ENCODE measurements around the gene IL25. TPM values are rescaled to one million over a fixed set of nuclear protein-coding genes. Genes with fewer than 3 reads are reported as not detected.

Gene IL25
- total RNA-seq, 1 experiment from 2014 or later, result not detected

DNA sequence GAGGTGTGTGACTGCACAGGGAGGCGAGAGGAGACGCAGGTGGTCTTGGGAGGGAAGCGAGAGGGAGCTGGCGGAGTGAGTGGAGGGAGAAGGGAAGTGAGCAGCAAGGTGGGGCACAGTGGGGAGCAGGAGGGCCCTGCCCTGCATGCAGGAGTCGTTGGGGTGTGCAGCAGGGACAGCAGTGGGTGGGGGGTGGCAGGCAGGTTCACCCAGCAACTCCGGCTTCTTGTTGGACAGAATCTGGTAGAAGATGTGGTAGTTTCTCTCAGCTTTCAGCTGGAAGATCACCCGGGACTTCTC is 30.5 kb downstream of the IL25 start:
- no peak for ATAC-seq
- DNase-seq (ENCODE audit: low read depth, low spot score), result no peak
- ChIA-PET CTCF (no interaction called here), POLR2A (no interaction called here)
- TF ChIP-seq SIN3A (IDR thresholded peaks at IDR 0.05; ENCODE audit: borderline replicate concordance, insufficient read depth, low read depth, low read length) (no peak), POLR2AphosphoS5 (IDR thresholded peaks at IDR 0.05; ENCODE audit: low read depth, low read length) (no peak), TCF7L2 (IDR thresholded peaks at IDR 0.05; ENCODE audit: low read depth, low read length) (no peak)
- TF ChIP-seq, protein P1, sequence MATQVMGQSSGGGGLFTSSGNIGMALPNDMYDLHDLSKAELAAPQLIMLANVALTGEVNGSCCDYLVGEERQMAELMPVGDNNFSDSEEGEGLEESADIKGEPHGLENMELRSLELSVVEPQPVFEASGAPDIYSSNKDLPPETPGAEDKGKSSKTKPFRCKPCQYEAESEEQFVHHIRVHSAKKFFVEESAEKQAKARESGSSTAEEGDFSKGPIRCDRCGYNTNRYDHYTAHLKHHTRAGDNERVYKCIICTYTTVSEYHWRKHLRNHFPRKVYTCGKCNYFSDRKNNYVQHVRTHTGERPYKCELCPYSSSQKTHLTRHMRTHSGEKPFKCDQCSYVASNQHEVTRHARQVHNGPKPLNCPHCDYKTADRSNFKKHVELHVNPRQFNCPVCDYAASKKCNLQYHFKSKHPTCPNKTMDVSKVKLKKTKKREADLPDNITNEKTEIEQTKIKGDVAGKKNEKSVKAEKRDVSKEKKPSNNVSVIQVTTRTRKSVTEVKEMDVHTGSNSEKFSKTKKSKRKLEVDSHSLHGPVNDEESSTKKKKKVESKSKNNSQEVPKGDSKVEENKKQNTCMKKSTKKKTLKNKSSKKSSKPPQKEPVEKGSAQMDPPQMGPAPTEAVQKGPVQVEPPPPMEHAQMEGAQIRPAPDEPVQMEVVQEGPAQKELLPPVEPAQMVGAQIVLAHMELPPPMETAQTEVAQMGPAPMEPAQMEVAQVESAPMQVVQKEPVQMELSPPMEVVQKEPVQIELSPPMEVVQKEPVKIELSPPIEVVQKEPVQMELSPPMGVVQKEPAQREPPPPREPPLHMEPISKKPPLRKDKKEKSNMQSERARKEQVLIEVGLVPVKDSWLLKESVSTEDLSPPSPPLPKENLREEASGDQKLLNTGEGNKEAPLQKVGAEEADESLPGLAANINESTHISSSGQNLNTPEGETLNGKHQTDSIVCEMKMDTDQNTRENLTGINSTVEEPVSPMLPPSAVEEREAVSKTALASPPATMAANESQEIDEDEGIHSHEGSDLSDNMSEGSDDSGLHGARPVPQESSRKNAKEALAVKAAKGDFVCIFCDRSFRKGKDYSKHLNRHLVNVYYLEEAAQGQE (IDR thresholded peaks at IDR 0.05; ENCODE audit: insufficient read depth in 1 of 2, low read depth in 2 of 2, low read length in 1 of 2), result no peak
- TF ChIP-seq, protein P2, sequence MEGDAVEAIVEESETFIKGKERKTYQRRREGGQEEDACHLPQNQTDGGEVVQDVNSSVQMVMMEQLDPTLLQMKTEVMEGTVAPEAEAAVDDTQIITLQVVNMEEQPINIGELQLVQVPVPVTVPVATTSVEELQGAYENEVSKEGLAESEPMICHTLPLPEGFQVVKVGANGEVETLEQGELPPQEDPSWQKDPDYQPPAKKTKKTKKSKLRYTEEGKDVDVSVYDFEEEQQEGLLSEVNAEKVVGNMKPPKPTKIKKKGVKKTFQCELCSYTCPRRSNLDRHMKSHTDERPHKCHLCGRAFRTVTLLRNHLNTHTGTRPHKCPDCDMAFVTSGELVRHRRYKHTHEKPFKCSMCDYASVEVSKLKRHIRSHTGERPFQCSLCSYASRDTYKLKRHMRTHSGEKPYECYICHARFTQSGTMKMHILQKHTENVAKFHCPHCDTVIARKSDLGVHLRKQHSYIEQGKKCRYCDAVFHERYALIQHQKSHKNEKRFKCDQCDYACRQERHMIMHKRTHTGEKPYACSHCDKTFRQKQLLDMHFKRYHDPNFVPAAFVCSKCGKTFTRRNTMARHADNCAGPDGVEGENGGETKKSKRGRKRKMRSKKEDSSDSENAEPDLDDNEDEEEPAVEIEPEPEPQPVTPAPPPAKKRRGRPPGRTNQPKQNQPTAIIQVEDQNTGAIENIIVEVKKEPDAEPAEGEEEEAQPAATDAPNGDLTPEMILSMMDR (IDR thresholded peaks at IDR 0.05), result no peak
- no TSS peak for BruUV-seq (replicated peaks)
- intact Hi-C loops (cut with micrococcal nuclease; ENCODE audit: unreplicated experiment) (no loop called here), in situ Hi-C loops (cut with HindIII; ENCODE audit: low pct_unique_long_range_greater_than_20kb, low sequenced_read_pairs) (no loop called here)
- Histone ChIP-seq H3K4me3 (ENCODE audit: low read depth in 2 of 2, low read length in 2 of 2) (no peak overlapping the region), H3K27me3 (ENCODE audit: control insufficient read depth, insufficient read depth, low read length) (no peaks in the 10 kb centered on the region; the same call in 1 of the 2 replicates), H3K27ac (ENCODE audit: low read length) (no peak overlapping the region), H3K36me3 (ENCODE audit: control insufficient read depth, insufficient read depth, low read length) (no peaks in the 10 kb centered on the region), H3K4me1 (ENCODE audit: control insufficient read depth, insufficient read depth, low read length) (no peaks in the 10 kb centered on the region), H3K9me3 (ENCODE audit: control insufficient read depth, insufficient read depth, low read depth, low read length) (no peaks in the 10 kb centered on the region)

DNA sequence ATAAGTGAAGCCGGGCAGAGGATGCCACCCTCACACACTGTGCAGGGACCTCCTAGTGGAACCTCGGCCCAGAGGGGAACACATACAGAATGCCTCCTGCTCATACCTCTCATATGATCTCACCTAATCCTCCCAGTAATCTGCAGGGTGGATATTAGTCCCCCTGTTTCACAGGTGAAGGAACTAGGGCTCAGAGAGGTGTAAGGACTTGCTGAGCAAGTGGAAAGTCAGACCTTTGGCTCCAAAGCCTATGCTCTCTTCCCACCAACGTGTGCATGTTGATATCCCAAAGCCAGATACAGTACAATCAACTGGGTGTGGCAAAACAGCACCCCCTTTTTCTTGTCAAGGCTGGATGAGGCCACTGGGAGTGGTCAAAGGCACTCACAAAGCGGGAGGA is 31.3 kb downstream of the IL25 start:
- no peaks in the 10 kb centered on the region; the same call in 1 of the 2 replicates for H3K27me3 ChIP-seq (ENCODE audit: control insufficient read depth, insufficient read depth, low read length)
- CTCF ChIA-PET, result no interaction called here

More for the DNA sequence above, 31.3 kb downstream of the IL25 start:
- ATAC-seq (no peak), DNase-seq (ENCODE audit: low read depth, low spot score) (no peak)
- Histone ChIP-seq H3K4me1 (ENCODE audit: control insufficient read depth, insufficient read depth, low read length) (no peaks in the 10 kb centered on the region), H3K9me3 (ENCODE audit: control insufficient read depth, insufficient read depth, low read depth, low read length) (no peaks in the 10 kb centered on the region), H3K27ac (ENCODE audit: low read length) (no peak overlapping the region), H3K4me3 (ENCODE audit: low read depth in 2 of 2, low read length in 2 of 2) (no peak overlapping the region), H3K36me3 (ENCODE audit: control insufficient read depth, insufficient read depth, low read length) (no peaks in the 10 kb centered on the region)
- intact Hi-C loops (cut with micrococcal nuclease; ENCODE audit: unreplicated experiment) (no loop called here), in situ Hi-C loops (cut with HindIII; ENCODE audit: low pct_unique_long_range_greater_than_20kb, low sequenced_read_pairs) (no loop called here)
- BruUV-seq (replicated peaks), result no TSS peak
- POLR2A ChIA-PET, result no interaction called here
- TF ChIP-seq, protein P1 (IDR thresholded peaks at IDR 0.05; ENCODE audit: insufficient read depth in 1 of 2, low read depth in 2 of 2, low read length in 1 of 2), result no peak
- TF ChIP-seq, protein P2 (IDR thresholded peaks at IDR 0.05), result no peak
- TF ChIP-seq SIN3A (IDR thresholded peaks at IDR 0.05; ENCODE audit: borderline replicate concordance, insufficient read depth, low read depth, low read length), result no peak
